IMR-90 (cell line): ENCODE results near the gene MRPL4. TPM values are rescaled to one million over a fixed set of nuclear protein-coding genes. Genes with fewer than 3 reads are reported as not detected.

Experiments used
- ATAC-seq: fragments of 200-7000 bp; cut with Tn5 transposase; 2 replicates; pipeline ENCODE4 v1.9.1; 2020; ENCODE audit warnings: low read depth, mild to moderate bottlenecking, moderate library complexity
- BruUV-seq: library from RNA; stranded (reverse); fragments of 400-500 nt; replicated peaks from 2 replicates; lab custom pipeline; 2021; lab: Mats Ljungman, UMichigan
- CTCF ChIA-PET: fragments of 300-600 bp; formaldehyde crosslinking; extraction: SDS; loops from one replicate; lab custom pipeline; 2021; ENCODE audit warnings: antibody characterized with exemption; lab: Yijun Ruan, JAX
- POLR2A ChIA-PET: fragments of 300-600 bp; sonication (Branson Sonifier 250); formaldehyde crosslinking; loops from one replicate; lab custom pipeline; 2022; ENCODE audit warnings: antibody characterized with exemption; ENCODE audit not compliant: unreplicated experiment; lab: Charles Lee
- DNase-seq: peaks from one replicate; pipeline ENCODE4 v3.0.0; 2013
- H2AFZ ChIP-seq: replicated peaks from 2 replicates; pipeline ENCODE3; 2013; ENCODE audit warnings: low read length, mild to moderate bottlenecking; ENCODE audit not compliant: poor library complexity
- H2AK5ac ChIP-seq: 2 replicates; pipeline ENCODE4 v1.6.1; 2013; ENCODE audit warnings: low read depth, low read length, inconsistent platforms
- H2AK9ac ChIP-seq: replicated peaks from 2 replicates; pipeline ENCODE3; 2013; ENCODE audit warnings: mild to moderate bottlenecking, low read depth, low read length, moderate library complexity; ENCODE audit not compliant: poor library complexity
- H2BK120ac ChIP-seq: 2 replicates; pipeline ENCODE4 v1.6.1; 2013; ENCODE audit warnings: low read depth, low read length, inconsistent platforms
- H2BK15ac ChIP-seq: 3 replicates; pipeline ENCODE4 v1.6.1; 2013; ENCODE audit warnings: low read depth, low read length, inconsistent platforms
- H2BK20ac ChIP-seq: 2 replicates; pipeline ENCODE4 v1.6.1; 2013; ENCODE audit warnings: low read depth, mild to moderate bottlenecking, inconsistent platforms, low read length, moderate library complexity
- H2BK5ac ChIP-seq: 2 replicates; pipeline ENCODE4 v1.6.1; 2013; ENCODE audit warnings: mild to moderate bottlenecking, low read depth, low read length, inconsistent platforms; ENCODE audit not compliant: poor library complexity, severe bottlenecking
- H3K14ac ChIP-seq: replicated peaks from 2 replicates; pipeline ENCODE4 v1.6.1; 2013; ENCODE audit warnings: low read depth, low read length, inconsistent platforms
- H3K18ac ChIP-seq: 2 replicates; pipeline ENCODE4 v1.6.1; 2013; ENCODE audit warnings: low read depth, low read length, control low read depth
- H3K23ac ChIP-seq: 2 replicates; pipeline ENCODE4 v1.6.1; 2013; ENCODE audit warnings: low read depth, low read length, inconsistent platforms
- H3K27ac ChIP-seq: 2 replicates; pipeline ENCODE4 v1.5.1; 2013; ENCODE audit warnings: mild to moderate bottlenecking, control low read depth, low read length; ENCODE audit not compliant: insufficient read depth
- H3K27me3 ChIP-seq: 2 replicates; pipeline ENCODE4 v1.6.1; 2013; ENCODE audit warnings: low read length; ENCODE audit not compliant: control insufficient read depth, insufficient read depth
- H3K36me3 ChIP-seq: 2 replicates; pipeline ENCODE4 v1.6.1; 2013; ENCODE audit warnings: low read length, mixed read lengths; ENCODE audit not compliant: control insufficient read depth, insufficient read depth
- H3K4ac ChIP-seq: 2 replicates; pipeline ENCODE4 v1.6.1; 2013; ENCODE audit warnings: low read depth, low read length, inconsistent platforms
- H3K4me1 ChIP-seq: 2 replicates; pipeline ENCODE4 v1.6.1; 2013; ENCODE audit warnings: low read length, mixed read lengths; ENCODE audit not compliant: control insufficient read depth, insufficient read depth
- H3K4me2 ChIP-seq: 2 replicates; pipeline ENCODE4 v1.6.1; 2013; ENCODE audit warnings: low read depth, mild to moderate bottlenecking, control low read depth, low read length, moderate library complexity
- H3K4me3 ChIP-seq: 2 replicates; pipeline ENCODE4 v1.5.1; 2013; ENCODE audit warnings: low read depth, mild to moderate bottlenecking, control low read depth, low read length, moderate library complexity; ENCODE audit not compliant: insufficient read depth
- H3K56ac ChIP-seq: 2 replicates; pipeline ENCODE4 v1.6.1; 2013; ENCODE audit warnings: low read length, inconsistent platforms; ENCODE audit not compliant: insufficient read depth; ENCODE audit errors: extremely low read depth
- H3K79me1 ChIP-seq, 2 experiments: 2 replicates each; pipeline ENCODE4 v1.6.1; 2013; ENCODE audit warnings: low read length in 2 of 2, inconsistent platforms in 1 of 2, low read depth in 1 of 2
- H3K9ac ChIP-seq: 2 replicates; pipeline ENCODE4 v1.6.1; 2013; ENCODE audit warnings: low read depth, low read length, control low read depth
- H3K9me1 ChIP-seq: 2 replicates; pipeline ENCODE4 v1.6.1; 2013; ENCODE audit warnings: low read length, inconsistent platforms; ENCODE audit not compliant: insufficient read depth
- H3K9me3 ChIP-seq: 2 replicates; pipeline ENCODE4 v1.6.1; 2013; ENCODE audit warnings: low read length; ENCODE audit not compliant: control insufficient read depth, insufficient read depth
- H4K20me1 ChIP-seq: 2 replicates; pipeline ENCODE4 v1.6.1; 2013; ENCODE audit warnings: low read length, inconsistent platforms; ENCODE audit not compliant: insufficient read depth
- H4K5ac ChIP-seq: 2 replicates; pipeline ENCODE4 v1.6.1; 2013; ENCODE audit warnings: mild to moderate bottlenecking, low read depth, low read length, control low read depth
- H4K8ac ChIP-seq, 2 experiments: 2 replicates each; pipeline ENCODE4 v1.6.1; 2013; ENCODE audit warnings: low read depth in 2 of 2, low read length in 2 of 2, control low read depth in 1 of 2, inconsistent platforms in 1 of 2
- H4K91ac ChIP-seq: 2 replicates; pipeline ENCODE4 v1.6.1; 2013; ENCODE audit warnings: low read depth, low read length, inconsistent platforms; ENCODE audit not compliant: insufficient read depth
- CHD1 ChIP-seq: IDR thresholded peaks from 2 replicates; pipeline ENCODE4 v1.6.1; 2012; ENCODE audit warnings: low read depth, low read length, improper control_type of control experiment
- ELK1 ChIP-seq: fragments of 150-350 bp; IDR thresholded peaks from 2 replicates; pipeline ENCODE4 v1.6.1; 2016; ENCODE audit warnings: low read depth, mild to moderate bottlenecking, low read length, moderate library complexity, borderline replicate concordance
- MAZ ChIP-seq: IDR thresholded peaks from 2 replicates; pipeline ENCODE4 v1.6.1; 2012; ENCODE audit warnings: low read depth, mild to moderate bottlenecking, low read length, improper control_type of control experiment, moderate library complexity, borderline replicate concordance
- POLR2A ChIP-seq: IDR thresholded peaks from 2 replicates; pipeline ENCODE4 v1.6.1; 2012; ENCODE audit warnings: mild to moderate bottlenecking, low read depth, low read length
- RFX5 ChIP-seq: IDR thresholded peaks from 2 replicates; pipeline ENCODE4 v1.8.0; 2012; ENCODE audit warnings: low read depth, mild to moderate bottlenecking, low read length, moderate library complexity
- SMC3 ChIP-seq: fragments of 150-350 bp; IDR thresholded peaks from 2 replicates; pipeline ENCODE4 v1.6.1; 2016; ENCODE audit warnings: low read depth, mild to moderate bottlenecking, antibody characterized with exemption, low read length, moderate library complexity
- WGBS, 2 experiments: methylation state at CpG; one replicate each; pipeline versions ENCODE4 v1.1.5 to v1.1.7; 2013; ENCODE audit warnings: missing lambda C conversion rate in 2 of 2; ENCODE audit not compliant: insufficient read length in 1 of 2; ENCODE audit errors: extremely low coverage in 2 of 2; 5-methylcytosine and 5-hydroxymethylcytosine counted together
- dilution Hi-C: fragments of 300-500 bp; cut with HindIII; formaldehyde crosslinking; loops from one replicate; pipeline ENCODE4 v1.14.3; 2018; ENCODE audit warnings: low sequenced_read_pairs; ENCODE audit not compliant: unreplicated experiment
- in situ Hi-C: fragments of 300-500 bp; cut with MboI; formaldehyde crosslinking; loops from 3 replicates; pipeline ENCODE4 v1.14.3; 2019; ENCODE audit warnings: low sequenced_read_pairs, inconsistent platforms, mixed read lengths
- intact Hi-C: fragments of 100-400 bp; cut with micrococcal nuclease; formaldehyde crosslinking; loops from 2 replicates; pipeline ENCODE4 v1.10.0; 2022
- polyA plus RNA-seq, 3 experiments: library from polyadenylated mRNA; depleted of rRNA; stranded (reverse); fragments of >200 nt; gene quantifications; 2 replicates each; pipeline ENCODE4 v1.2.3, GENCODE V29; 2012; ENCODE audit warnings: low replicate concordance in 1 of 3
- total RNA-seq: library from RNA; depleted of rRNA; stranded (reverse); fragments of >200 nt; gene quantifications from 2 replicates; pipeline ENCODE4 v1.2.3, GENCODE V29; 2012

The MRPL4 gene
- total and polyA plus RNA-seq, 2 of the 4 experiments (the other 2 are of a cell fraction) = 32.8 to 108 TPM

GRCh38 chr19:10230861-10231611, 21.0 kb upstream of the MRPL4 start, which contains the start of gene S1PR2:
TSS of gene S1PR2 (minus strand) at chr19:10231331. CDS start at chr19:10224905, 6,426 bp downstream.
- Histone ChIP-seq H2BK5ac (peak within 1 kb of the TSS; percentile 63), H2BK20ac (peak within 1 kb of the TSS; percentile 48; the same call in 1 of the 2 replicates), H3K4ac (peak within 1 kb of the TSS; percentile 90), H3K23ac (peak within 1 kb of the TSS; percentile 41), H3K9me3 (no peaks in the 10 kb centered on the region), H3K18ac (peak within 1 kb of the TSS; percentile 74), H2AK5ac (peak within 1 kb of the TSS; percentile 85), H3K14ac (peak within 1 kb of the TSS; percentile 93), H4K20me1 (peaks cover 20% of the 10 kb centered on the region), H3K79me1 (peaks cover 29 to 52% of the 10 kb centered on the region in 2 experiments; a peak in 3 of 4 replicates), H3K9ac (peak within 1 kb of the TSS; percentile 92), H3K4me2 (peak within 1 kb of the TSS; percentile 51), H3K36me3 (peaks cover 7% of the 10 kb centered on the region; the same call in 1 of the 2 replicates), H4K5ac (peak within 1 kb of the TSS; percentile 47), H3K56ac (peak within 1 kb of the TSS; percentile 27; the same call in 1 of the 2 replicates), H2BK120ac (peak within 1 kb of the TSS; percentile 65), H2AFZ (peak within 1 kb of the TSS; percentile 93), H4K8ac (peak within 1 kb of the TSS; percentile 62 to 75), H3K27me3 (no peaks in the 10 kb centered on the region), H4K91ac (peak within 1 kb of the TSS; percentile 66), H3K4me3 (peak within 1 kb of the TSS; percentile 87), H3K9me1 (peaks cover 14% of the 10 kb centered on the region), H3K27ac (peak within 1 kb of the TSS; percentile 89), H2BK15ac (peak within 1 kb of the TSS; percentile 34; the same call in 1 of the 3 replicates), H2AK9ac (peak within 1 kb of the TSS; percentile 97), H3K4me1 (peaks cover 26% of the 10 kb centered on the region)
- DNase-seq (peak; percentile 75), ATAC-seq (peak; percentile 69)
- intact Hi-C loops = loop anchor here (2.0 kb wide), 1 partner anchor 36 kb away; the partner anchor contains the start of gene DNMT1
- in situ Hi-C loops = no loop called here
- no TSS peak for BruUV-seq
- 0% methylated on average over 23 of the region's 73 CpGs; no CpG with 5 or more reads in 1 of the 2 experiments for WGBS, 2 experiments
- TF ChIP-seq ELK1 (no peak), SMC3 (no peak), RFX5 (no peak), MAZ (peak; percentile 89; the same call in 1 of the 2 replicates), CHD1 (peak; percentile 87; the same call in 1 of the 2 replicates), POLR2A (peak; percentile 86)
- dilution Hi-C loops = no loop called here
- CTCF ChIA-PET = no interaction called here
- POLR2A ChIA-PET = no interaction called here
